HG03439 (cell line): Measurements from ENCODE around the gene CIBAR2.
"Not testable (repeated sequence)": the region's sequence is repeated elsewhere in the genome, so short reads cannot be mapped to it uniquely, and the experiment has no call there.

Experiments used
- ATAC-seq: cut with Tn5 transposase; IDR thresholded peaks from one replicate; pipeline ENCODE4 v1.9.1; 2021; ENCODE audit warnings: mild to moderate bottlenecking, moderate library complexity; ENCODE audit not compliant: unreplicated experiment

The CIBAR2 gene

DNA sequence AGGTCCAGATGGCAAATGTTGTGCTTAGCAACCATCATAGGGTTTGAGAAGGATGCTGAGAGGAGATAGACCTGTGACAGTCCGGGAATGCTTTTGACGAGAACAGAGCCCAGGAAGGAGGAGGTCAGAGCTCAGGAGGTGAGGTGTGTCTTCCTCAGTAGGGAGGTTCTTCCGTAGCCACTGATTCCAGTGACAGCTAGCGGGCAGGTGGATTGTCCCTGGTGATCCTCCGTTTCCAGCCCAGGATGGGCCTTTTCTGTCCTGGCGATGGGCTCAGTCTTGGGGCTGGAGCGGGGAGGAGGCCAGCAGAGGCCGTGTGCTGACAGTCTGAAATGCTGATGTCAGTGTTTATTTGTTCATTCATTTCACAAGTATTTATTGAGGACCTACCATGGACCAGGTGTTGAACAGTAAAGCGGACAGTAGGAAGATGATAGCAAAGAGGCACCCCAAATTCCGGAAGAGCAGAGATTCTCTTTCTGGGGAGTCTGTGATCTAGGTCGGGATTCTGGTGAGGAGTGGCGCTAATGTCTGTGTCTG lies 45.9 kb downstream of the CIBAR2 start:
- no peak for ATAC-seq

DNA sequence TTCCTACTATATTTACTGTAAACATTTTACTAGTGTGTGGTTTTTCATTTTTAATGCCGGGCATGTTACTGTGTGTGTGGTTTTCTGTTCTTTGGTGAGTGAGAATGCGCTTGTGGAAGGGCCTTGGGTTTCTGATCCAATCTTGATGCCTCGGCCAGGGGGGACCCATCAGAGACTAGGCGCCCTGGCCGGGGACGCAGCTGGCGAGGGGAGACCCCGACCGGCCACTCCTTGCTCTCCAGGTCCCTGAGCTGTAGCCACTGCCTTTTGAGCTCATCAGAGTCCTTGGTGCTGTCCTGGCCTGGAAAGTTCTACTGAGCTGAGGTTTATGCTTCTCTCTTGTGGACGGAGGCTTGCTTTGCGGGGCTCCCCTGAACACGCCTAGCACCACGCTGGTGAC lies 47.2 kb downstream of the CIBAR2 start:
- no peak for ATAC-seq

DNA sequence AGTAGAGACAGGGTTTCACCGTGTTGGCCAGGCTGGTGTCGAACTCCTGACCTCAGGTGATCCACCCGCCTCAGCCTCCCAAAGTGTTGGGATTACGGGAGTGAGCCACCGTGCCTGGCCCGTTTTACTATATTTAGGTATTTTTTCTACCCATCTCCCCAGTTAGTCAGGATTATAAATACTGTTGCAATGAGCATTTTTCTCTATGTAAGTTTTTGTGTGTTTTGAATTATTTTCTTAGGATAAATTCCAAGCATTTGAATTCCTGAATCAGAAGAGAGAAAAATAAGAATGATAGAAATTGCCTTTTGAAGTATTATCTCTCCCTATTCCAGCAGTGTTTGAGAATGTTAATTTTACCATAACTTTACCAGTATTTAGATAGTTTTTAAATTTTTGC lies 48.1 kb downstream of the CIBAR2 start:
- no peak for ATAC-seq

DNA sequence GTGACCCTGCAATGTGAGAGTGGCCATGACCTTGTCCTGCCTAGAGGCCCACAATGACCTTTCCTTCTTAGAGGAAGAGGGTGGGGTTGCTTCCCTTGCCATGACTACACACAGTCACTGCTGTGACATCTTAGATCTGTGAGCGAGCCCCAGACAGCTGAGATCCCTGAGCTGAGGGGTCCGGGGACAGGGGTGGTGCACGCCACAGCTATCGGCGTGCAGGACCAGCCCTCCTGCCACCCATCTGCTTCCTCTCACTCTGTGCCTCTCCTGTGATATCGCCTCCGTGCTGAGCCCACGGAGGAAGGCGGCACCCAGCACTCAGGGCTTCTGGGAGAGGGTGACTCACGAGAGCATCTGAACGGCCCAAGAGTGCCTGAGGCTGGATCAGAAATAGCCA lies 49.4 kb downstream of the CIBAR2 start:
- ATAC-seq, result no peak

GRCh38 chr16:85062323-85062722 lies 49.9 kb downstream of the CIBAR2 start:
- no peak for ATAC-seq

DNA sequence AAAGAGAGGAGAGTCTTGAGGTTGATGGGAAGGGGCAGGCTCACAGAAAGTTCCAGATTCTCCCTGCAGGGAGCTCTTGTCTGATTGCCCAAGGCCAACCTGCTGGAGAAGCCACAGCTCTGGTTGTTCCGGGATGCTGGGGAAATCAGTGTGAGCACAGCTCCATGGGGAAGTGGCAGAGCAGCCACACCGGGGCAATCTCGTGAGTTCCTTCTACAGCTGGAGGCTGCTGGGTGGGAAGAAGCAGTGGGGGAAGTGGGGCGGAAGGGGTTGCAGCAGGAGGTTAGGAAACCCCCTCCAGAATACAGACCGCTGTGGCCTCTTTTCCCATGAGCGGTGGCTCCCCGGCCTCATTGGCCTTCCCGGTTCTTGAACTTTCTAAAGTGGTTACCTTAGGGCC lies 50.7 kb downstream of the CIBAR2 start:
- no peak for ATAC-seq

DNA sequence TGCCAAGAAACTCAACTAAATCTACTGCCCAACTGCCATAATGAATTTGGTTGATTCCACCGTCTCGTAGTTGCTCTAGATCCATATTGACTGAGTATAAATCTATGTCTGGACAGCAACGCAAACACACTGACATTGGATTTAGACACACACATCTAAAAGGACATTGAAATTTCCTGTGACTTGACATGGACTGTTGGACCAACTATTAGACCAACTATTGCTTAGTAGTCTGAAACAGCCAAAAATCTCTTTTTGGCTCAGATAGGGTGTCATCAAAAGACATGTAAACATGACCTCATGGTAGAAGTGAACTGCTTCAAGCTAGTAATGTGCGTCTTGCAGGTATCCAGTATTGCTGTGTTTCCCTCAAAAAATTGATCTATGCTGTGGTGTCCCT lies 53.4 kb downstream of the CIBAR2 start:
- ATAC-seq, result no peak

GRCh38 chr16:85057948-85058347 lies 54.3 kb downstream of the CIBAR2 start:
- no peak for ATAC-seq

- ATAC-seq, result no peak
Measured at GRCh38 chr16:85057212-85057889, 54.9 kb downstream of the CIBAR2 start.

- ATAC-seq, result no peak
Measured at GRCh38 chr16:85056211-85056748, 56.0 kb downstream of the CIBAR2 start.

DNA sequence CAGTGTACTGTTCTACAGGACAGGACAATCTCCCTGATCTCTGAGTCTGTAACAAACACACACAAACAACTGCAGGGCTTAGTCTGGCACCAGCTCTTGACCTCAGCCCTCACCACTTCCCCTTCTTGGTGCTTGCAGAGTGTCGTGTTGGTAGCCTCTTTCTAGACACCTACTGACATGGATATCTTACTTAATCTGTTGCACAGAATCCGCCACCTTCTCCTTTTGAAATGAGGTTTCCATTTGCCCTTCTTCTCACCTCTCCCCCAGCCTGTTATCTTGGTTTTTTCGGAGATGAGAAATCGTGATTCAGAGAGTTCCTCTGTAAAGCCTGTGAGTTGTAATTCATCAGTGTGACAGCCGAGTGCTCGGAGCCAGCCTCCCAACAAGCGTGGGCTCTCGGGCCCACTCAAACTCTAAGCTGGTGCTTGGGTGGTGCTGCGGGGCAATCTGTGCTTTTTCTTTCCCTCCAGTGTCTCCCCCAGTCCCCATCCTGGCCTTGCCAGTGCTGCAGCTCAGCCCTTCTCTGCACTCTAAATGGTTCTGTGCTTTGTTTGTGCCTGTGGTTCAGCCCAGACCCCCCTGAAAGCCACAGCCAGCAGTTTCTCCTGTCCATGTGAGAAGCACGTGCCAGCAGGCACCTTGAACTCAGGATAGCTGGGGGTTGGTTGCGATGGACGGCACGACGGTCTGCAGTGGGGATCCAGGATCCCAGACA lies 56.6 kb downstream of the CIBAR2 start:
- ATAC-seq, result no peak

GRCh38 chr16:85054948-85055492 lies 57.3 kb downstream of the CIBAR2 start:
- no peak for ATAC-seq

GRCh38 chr16:85054321-85054720 lies 58.0 kb downstream of the CIBAR2 start:
- ATAC-seq, result not testable (repeated sequence)

DNA sequence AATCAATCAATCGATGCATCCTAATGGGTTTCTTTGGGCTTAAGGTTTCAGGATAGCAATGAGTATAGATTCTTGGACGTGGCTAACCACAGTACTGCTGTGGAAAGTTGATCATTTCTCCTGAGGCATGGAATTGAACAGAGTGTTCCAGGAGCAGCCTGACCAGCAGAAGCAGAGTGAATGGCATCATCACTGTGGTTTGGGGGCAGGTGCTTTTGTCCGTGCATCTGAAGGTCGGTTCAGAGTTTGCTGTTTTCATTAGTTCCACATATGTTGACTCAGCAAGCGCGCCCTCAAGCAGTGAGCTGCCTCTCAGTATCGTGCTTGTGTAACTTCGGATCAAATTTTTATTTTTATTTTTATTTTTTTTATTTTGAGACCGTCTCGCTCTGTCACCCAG lies 59.7 kb downstream of the CIBAR2 start:
- no peak for ATAC-seq

GRCh38 chr16:85051683-85052082 lies 60.6 kb downstream of the CIBAR2 start:
- no peak for ATAC-seq

GRCh38 chr16:85051067-85051581 lies 61.1 kb downstream of the CIBAR2 start:
- no peak for ATAC-seq

DNA sequence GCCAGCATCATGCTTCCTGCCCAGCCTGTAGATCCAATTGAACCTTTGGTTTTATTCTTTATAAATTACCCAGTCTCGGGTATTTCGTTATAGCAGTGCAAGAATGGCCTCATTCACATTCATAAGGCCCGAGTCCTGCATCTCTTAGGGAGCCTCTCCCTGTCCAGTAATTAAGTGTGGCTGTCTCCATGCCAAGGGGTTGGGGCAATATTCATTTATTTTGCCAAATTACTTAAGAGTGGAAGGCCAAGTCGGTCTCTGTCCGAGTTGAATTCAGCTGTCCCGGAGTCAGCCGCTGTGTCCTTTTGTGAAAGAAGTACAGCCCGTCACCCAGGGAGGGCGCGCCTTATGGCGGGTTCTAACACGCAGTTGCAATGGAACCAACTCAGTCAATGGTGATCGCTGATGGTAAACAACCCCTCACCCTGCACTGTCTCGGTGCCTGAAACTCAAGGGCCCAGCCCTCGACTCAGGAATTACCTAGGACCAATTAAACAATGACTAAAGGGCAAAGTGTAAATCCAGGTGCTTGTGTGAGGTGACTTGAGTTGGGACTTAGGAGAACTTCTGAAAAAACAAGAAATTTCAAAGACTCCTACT lies 62.5 kb downstream of the CIBAR2 start:
- ATAC-seq, result no peak

DNA sequence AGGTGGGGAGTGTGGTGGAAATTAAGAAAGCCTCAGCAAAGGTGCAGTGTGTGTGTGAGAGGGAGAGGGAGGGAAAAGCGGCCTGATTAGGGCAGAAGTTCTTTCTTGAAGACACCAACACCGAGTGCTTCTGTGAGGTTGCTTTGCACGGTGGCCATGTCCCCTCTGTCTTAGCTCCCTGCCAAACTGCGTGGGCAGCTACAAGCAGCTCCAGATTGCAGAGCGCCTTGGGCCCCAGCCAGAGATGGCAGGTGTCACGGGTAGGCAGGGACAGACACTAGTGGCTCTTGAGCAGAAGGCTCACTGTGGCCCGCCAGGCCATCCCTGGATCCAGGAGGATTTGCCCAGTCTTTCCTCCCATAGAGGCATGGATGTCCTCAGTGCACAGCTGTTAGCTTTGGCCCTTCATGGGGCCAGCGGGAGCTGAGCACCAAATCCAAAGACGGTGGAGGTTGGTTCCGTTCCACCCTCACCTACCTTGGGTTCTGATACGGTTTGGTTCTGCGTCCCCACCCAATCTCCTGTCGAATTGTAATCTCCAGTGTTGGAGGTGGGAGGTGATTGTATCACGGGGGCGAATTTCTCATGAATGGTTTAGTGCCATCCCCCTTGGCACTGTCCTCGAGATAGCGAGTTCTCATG lies 63.2 kb downstream of the CIBAR2 start:
- no peak for ATAC-seq
